ENCODE results near the gene CASZ1.

DNA sequence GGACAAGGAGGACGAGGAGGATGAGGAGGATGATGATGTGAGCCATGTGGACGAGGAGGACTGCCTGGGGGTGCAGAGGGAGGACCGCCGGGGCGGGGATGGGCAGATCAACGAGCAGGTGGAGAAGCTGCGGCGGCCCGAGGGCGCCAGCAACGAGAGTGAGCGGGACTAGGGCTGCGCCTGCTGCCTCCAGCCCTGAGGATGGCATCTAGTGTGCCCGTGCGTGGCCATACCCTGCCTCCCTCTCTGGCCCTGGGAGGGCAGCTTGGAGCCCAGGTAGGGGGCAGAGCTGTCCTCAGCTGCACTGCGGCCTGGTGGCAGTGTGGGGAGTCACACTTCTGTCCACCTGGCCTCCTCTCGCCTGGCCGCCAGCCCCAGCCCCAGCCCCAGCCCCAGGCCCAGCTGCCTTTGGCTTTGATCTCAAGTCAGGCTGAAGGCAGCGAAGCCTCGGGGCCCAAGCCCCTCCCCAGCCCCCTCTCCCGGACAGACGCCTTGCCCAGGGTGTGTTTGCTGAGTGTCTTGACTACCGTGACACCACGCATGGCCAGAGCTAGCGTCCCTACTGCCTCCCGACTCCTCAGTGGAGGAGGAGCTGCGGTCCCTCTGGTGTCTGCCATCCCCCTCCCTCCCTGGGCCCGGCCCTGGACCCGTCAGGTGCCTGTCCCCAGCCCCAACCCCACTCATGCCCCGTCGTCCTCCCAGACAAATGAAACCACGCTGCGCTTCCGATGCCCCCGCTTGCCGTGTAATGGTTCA, 166.5 kb downstream of the CASZ1 start:
- TF ChIP-seq NFYB (CRISPR knock-in tag; conservative IDR thresholded peaks at IDR 0.05; ENCODE audit: low read depth) = no peak
- TF ChIP-seq NFE2L1 (CRISPR knock-in tag; IDR thresholded peaks at IDR 0.05) = no peak
- TF ChIP-seq, protein P1, sequence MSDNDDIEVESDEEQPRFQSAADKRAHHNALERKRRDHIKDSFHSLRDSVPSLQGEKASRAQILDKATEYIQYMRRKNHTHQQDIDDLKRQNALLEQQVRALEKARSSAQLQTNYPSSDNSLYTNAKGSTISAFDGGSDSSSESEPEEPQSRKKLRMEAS (CRISPR knock-in tag; IDR thresholded peaks at IDR 0.05) = no peak
- no peak for TF ChIP-seq E2F5 (CRISPR knock-in tag; IDR thresholded peaks at IDR 0.05)
- TF ChIP-seq CTCF (IDR thresholded peaks at IDR 0.05) = no peak

Data from WTC11 (cell line).